Ovary (tissue), 3 donors: Measurements from ENCODE around the gene BATF3.

Experiments
- CTCF ChIP-seq, 3 donors: fragments of 450-650 bp in 2 of 3; fragments of 200-600 bp in 1 of 3; IDR thresholded peaks; one replicate each; pipeline versions ENCODE4 v1.5.1 to v1.8.0; 2016 to 2022; ENCODE audit warnings: antibody characterized with exemption in 3 of 3, mild to moderate bottlenecking in 1 of 3
- EP300 ChIP-seq: sonication (generic); formaldehyde crosslinking; IDR thresholded peaks from one replicate; pipeline ENCODE4 v1.6.1; 2017; ENCODE audit warnings: antibody characterized with exemption
- POLR2A ChIP-seq: fragments of 450-650 bp; IDR thresholded peaks from one replicate; pipeline ENCODE4 v1.6.1; 2017; ENCODE audit warnings: antibody characterized with exemption, mild to moderate bottlenecking, moderate library complexity
- donor health status: DM: no; HTN: no; CAD: no.

- TF ChIP-seq POLR2A (no peak), CTCF (IDR thresholded peaks at IDR 0.05) (no peak), EP300 (no peak)
Measured at GRCh38 chr1:212737559-212737958, 37.9 kb upstream of the BATF3 start.
